Endometrial microvascular endothelial cells (primary cell): ENCODE data around the gene APBB1IP. TPM values are rescaled to one million over a fixed set of nuclear protein-coding genes. Genes with fewer than 3 reads are reported as not detected.
"Not testable (repeated sequence)": the region's sequence is repeated elsewhere in the genome, so short reads cannot be mapped to it uniquely, and the experiment has no call there.

Experiments used
- in situ Hi-C: cut with HindIII; loops from 2 replicates; pipeline ENCODE4 v1.10.0; 2017; ENCODE audit warnings: low sequenced_read_pairs, low pct_unique_long_range_greater_than_20kb; ENCODE audit errors: inconsistent ontology term
- total RNA-seq: library from RNA; depleted of rRNA; stranded (reverse); fragments of >200 nt; gene quantifications from one replicate; pipeline ENCODE4 v1.2.3, GENCODE V29; 2015; ENCODE audit errors: inconsistent ontology term

The APBB1IP gene
- total RNA-seq, 1 donor from 2014 or later: not detected

DNA sequence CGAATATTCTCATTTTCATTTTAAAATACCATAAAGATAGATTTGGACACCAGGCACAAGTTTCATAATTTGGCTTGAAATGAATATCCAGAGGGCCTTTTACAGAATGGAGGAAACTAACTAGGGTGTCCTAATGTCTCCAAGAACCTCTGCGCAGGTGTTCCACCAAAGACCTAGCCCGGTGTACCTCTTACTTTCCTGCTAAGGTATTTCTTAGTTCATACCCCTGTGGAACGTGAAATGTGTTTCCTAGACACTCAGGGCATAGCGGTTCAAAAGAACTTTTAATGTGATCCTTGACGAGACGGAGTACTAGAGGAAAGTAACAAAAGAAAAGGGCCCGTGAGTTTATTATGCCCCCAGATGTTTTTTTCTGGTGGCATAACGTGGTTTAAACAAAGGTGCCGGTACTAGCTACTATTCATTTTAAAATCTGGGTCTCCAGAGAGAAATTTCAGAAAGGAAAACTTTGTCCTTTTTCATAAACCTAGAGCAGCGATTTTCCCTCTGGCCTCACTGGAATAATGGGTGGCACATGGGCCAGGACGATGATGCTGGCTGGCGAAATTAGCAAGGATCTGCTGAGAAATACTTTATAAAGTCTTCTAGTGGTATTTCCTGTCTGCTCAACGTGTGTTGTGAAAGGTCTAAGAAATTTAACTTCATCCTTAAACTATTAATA, 1.4 kb downstream of the APBB1IP start:
- in situ Hi-C loops: no loop called here

DNA sequence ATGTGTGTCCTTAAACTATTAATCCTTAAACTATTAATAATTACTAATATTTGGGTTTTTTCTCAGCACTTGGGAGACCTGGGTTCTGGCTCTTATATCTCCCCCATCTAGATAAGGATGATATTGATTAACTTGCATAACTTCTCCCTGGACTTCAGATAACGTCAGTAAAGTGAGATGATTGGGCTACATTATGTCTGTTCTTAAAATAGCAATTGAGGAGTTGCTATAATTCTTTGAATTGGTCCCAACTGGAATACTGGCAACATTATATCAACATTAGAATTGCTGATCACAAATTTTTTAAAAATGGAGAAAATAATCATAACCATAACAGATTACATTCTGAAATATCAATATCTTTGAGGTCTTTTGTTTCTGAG, 1.9 kb downstream of the APBB1IP start:
- in situ Hi-C loops: no loop called here

DNA sequence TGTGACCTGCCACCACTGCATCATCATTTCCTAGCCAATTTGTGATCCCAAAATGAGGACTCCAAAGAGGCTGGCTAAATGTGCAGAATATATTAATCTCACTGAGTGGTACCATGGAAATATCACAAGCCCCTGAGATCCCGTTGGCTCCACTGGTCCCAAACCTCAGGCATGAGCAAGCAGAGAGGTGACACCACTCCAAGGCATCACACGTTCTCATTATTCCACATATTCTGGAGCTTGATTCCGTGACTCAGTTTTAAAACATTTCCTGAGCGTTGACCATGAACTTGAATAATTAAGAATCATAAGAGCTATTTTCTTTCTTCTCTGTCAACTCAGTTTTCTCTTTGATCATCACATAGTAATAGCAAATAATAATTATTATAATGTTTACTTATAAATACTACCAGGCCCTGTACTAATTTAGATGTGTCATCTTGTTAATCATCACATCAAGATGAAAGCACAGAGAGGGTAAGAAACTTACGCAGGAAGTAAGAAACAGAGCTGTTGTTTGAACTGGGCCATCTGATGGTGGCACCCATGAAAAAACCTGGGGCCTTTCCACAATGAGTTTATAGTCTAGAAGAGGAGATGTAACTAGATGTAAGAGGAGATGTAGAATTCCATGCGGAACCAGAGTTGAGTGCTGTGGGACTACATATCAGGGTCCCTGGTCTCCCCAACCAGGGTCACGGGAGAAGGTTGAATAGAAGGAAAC, 3.5 kb downstream of the APBB1IP start:
- in situ Hi-C loops: no loop called here

DNA sequence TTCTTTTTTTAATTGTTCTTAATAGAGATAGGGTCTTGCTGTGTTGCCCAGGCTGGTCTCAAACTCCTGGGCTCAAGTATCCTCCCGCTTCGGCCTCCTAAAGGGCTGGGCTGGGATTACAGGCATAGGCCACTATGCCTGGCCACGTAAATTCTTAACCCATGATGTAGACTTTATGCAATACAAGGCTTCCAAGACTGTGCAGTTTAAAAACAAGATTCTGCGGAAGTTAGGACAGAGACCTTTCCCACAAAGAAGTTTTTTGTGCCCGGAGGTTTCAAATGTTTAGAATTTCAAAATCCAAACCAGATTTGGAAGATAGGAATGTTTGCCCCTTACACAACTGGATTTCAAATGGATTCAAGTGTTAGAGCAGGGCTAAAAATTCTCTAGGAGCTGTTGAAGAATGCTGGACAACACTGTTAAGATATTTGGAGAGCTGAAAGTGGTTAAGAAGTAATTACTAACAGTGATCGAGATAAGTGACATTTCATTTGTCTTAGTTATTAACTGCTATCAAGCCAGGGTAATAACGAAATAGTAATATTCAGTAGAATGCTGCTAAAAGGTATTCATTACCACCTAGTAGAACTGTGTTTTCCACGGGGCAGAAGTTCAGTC, 7.4 kb downstream of the APBB1IP start:
- in situ Hi-C loops: no loop called here

DNA sequence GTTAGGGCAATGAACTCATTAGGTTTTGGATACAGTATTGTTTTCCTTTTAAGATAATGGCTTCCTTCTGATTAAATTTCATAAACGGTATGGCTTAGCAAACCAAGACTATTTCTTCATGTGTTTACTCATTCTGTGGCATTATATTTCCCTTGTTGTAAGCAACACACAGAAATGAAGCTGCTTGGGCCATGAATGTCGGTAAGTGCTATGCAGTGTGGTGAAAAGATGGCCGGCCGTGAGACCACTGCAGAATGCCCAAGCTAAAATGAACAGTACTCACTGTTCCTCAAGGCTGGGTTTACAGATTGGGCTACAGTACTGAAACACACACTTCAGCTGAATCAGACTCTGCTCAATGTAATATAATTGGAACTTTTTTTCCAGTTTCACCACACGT, 8.1 kb downstream of the APBB1IP start:
- in situ Hi-C loops: no loop called here

DNA sequence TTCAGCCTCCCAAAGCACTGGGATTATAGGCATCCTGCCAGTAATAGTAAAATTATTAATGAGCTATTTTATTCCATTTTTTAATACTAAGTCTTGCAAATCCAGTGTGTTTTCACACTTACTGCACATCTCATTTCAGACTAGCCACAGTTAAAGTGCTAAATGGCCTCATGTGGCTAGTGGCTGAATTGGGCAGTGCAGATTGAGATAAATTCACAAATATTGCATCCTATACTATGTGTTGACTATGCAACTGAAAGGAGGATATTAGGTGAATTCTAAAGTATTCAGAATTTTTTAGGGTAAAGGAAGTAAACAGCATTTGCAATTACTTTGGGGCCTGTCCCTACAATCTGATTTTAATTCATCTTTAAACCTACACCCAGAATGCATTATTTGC, 10.2 kb downstream of the APBB1IP start:
- in situ Hi-C loops: no loop called here

DNA sequence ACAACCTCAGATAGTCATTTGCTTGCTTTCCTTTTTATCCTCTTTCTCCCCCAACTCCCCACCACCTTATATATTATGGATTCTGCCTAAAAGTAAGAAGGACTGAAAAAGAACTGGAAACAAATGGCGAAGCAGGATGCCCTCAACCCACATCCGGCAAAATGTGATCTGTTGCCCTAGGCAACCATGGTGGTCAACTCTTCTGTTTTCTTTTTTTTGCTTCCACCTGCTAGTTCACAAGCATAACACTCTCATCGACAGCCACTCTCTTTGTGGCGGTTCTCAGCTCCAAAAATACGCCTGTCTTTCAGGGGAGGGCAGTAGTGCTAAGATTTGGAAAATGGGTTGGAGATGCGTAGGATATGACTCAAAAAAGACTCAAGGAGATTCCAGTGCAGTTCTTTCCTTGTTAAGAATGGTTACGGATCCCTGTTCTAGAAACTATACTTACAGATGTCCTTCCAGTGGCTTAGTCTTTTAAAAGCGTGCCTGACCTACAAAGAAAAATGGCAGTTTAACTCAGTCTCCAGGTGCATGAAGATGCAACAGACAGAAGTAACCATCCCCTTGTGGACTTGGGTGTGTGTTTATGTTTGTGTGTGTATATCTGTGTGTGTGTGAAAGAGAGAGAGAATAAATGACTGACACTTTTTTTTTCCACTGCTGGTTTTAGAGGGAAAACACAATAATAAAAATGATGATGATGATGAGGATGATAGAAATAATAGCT, 10.7 kb downstream of the APBB1IP start:
- in situ Hi-C loops: no loop called here

DNA sequence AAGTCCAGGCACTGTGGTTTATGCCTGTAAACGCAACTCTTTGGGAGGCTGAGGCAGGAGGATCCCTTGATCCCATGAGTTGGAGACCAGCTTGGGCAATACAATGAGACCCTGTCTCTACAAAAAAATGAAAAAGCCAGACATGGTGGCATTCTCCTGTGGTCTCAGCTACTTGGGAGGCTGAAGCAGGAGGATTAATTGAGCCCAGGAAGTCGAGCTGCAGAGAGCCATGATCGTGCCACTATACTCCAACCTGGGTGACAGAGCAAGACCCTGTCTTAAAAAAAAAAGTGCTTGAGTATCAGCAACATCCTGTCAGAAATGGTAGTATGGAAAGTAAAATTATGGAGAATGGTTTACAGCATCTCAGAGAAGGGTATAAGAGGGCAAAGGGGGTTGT, 11.6 kb downstream of the APBB1IP start:
- in situ Hi-C loops: no loop called here

DNA sequence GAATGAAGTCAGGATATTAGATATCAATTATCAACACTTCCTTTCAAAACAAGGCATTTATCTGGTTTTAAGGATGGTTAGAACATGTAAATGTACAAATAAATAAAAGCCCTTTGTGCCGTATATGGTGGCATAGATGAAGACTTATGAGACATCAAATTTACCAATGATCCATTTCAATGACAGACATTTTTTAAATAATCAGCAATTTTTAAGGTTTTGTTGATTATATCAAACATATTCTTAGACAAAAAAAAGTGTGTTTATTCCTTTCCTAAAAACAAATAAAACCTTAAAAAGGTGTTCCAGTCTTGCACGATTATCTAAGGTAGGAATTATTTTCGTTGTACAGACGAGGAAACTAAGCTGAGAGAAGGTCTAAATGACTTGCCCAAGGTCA, 13.8 kb downstream of the APBB1IP start:
- in situ Hi-C loops: no loop called here

DNA sequence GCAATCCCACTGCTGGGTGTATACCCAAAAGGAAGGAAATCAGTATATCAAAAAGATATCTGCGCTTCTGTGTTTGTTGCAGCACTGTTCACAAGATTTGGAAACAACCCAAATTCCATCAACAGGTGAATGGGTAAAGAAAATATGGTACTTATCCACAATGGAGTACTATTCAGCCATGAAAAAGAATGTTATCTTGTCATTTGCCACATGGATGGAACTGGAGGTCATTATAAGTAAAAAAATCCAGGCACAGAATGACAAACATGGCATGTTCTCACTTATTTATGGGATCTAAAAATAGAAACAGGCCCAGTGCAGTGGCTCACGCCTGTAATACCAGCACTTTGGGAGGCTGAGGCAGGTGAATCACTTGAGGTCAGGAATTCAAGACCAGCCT, 15.7 kb downstream of the APBB1IP start:
- in situ Hi-C loops: no loop called here

DNA sequence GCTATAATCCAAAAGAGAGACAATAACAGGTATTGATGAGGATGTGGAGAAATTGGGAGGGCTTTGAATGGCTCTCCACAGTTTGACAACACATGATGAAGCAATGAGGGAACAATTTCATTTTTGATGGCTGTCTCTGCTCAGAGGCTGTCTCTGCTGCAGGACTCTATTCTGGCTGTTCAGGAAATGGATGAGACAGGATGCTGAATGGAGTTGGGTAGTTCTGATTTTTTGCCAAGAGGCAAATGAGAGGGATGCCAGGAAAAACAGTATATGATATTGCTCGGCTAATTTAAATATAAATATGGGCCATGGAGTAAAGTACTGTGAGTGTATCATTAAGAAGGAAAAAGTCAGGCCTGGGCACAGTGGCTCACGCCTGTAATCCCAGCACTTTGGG, 16.8 kb downstream of the APBB1IP start:
- in situ Hi-C loops: no loop called here

DNA sequence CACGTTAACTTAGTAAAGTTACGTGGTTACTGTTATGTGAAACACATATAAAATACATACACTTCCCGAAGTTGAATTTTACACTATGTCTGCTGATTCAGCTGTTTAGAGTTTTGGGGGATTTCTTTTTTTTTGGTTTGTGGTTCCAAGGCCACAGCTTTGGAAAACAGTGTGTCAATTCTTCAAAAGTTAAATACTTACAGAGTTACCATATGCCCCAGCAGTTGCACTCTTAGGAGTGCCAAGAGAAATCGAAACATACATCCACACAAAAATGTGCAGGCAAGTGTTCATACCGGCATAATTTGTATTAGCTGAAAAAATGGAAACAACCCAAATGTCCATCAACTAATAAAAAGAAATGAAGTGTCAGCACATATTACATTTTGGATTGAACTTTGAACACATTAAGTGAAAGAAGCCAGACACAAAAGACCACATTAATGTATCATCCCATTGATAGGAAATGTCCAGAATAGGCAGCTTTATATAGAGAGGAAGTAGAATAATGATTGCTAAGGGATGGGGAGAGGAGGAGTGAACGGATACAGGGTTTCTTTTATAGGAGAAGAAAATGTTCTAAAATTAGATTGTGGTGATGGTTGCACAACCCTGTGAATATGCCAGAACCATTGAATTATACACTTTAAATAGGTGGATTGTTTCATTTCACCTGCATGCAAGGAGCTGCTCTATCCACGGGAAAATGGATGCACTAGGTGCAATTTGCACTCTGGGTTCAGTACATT, 17.6 kb downstream of the APBB1IP start:
- in situ Hi-C loops: no loop called here

DNA sequence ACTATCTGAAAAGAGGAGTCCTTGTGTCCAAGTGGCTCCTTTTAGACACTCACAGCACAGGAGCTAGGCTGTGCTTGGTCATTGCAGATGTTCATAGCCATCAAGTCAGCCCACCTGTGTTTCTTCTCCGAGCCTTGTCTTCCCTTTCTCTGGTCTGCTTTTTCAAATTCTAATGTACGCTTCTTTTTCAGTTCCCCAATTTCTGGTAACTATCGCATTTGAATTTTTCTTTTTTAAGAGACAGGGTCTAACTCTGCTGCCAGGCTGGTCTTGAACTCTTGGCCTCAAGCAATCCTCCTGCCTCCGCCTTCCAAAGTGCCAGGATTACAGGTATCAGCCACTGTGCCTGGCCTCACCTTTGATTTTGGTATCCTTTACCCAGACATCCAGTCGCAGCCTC, 18.9 kb downstream of the APBB1IP start:
- in situ Hi-C loops: no loop called here

DNA sequence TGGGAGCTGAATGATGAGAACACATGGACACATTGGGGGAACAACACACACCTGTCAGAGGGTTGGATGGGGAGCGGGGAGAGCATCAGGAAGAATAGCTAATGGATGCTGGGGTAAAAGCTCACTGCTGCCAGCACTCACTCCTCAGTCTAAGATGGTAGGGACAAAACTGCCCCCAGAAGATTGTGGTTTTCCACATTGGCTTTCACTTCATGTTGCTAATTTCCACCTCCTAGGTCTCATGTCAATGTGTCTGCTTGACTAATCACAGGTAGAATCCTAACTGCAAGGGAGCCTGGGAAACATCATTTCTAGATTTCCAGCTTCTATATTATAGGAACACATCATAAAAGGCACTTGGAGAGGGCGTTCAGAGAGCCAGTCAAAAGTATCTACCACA, 22.6 kb downstream of the APBB1IP start:
- in situ Hi-C loops: no loop called here

DNA sequence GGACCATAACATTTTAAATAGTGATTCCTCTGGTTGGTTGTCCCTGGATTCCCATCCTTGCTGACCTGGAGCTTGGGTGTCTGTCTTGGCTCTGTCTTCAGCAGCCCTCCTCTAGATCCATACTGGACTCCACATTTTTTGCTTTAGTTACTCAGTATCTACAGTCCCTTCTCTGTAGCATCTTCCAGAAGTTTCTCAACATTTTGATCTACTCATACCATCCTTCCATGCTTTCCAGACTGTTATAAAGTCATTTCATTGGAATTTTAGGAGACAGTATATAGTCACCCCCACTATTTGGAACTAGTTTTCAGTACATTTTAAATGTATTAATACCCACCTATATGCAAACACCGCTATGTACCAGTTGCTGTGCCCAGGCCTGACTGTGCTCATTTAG, 25.8 kb downstream of the APBB1IP start:
- in situ Hi-C loops: no loop called here

DNA sequence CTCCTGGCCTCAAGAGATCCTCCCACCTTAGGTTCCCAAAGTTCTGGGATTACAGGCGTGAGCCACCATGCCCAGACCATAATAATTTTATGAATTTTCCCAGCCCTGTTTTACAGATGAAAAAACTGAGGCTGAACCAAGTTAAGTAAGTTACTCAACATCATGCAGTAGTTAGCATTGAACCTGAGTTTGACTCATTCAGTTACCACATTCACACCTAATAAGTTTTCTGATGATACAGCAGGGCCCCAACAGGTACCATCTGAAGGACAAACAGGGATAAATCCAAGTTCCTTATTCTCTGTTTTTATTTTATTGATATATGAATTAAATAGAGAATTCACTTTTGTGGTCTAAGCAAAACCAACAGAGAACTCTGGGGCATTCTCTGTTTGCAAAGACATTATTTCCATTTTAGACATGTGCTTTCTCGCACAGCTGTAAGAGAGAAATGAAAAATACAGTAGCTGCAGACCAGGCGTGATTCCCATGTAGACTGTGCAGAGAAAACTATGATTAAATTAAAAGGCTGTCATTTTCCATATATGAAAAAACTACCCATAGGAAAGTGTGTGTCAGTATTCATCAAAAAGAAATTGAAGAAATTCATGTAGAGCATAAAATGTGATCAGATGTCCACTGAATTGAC, 26.6 kb downstream of the APBB1IP start:
- in situ Hi-C loops: no loop called here

DNA sequence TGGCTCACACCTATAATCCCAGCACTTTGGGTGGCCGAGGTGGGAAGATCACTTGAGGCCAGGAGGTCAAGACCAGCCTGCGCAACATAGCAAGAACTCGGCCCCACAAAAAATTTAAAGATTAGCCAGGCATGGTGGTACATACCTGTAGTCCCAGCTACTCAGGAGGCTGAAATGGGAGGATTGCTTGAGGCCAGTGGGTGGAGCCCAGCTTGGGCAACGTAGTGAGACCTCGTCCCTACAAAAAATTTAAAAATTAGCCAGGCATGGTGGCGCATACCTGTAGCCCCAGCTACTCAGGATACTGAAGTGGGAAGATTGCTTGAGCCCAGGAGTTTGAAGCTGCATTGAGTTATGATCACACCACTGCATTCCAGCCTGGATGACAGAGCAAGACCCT, 28.4 kb downstream of the APBB1IP start:
- in situ Hi-C loops: not testable (repeated sequence)

DNA sequence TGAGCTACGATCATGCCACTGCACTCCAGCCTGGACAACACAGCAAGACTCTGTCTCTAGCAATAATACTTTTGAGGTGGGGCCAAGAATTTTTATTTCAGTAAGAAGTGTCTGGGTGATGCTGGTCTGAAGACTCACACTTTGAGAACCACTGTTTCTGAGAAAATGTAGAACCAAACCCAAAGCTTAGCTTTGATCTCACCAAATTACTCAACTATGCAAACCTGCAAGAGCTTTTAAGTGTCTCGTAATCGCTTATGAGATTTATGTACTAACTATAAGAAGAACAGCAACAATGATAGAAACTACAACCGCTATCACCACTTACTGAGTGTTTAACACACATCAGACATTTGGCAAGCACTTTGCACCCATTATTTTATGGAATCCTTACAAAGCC, 29.5 kb downstream of the APBB1IP start:
- in situ Hi-C loops: no loop called here

DNA sequence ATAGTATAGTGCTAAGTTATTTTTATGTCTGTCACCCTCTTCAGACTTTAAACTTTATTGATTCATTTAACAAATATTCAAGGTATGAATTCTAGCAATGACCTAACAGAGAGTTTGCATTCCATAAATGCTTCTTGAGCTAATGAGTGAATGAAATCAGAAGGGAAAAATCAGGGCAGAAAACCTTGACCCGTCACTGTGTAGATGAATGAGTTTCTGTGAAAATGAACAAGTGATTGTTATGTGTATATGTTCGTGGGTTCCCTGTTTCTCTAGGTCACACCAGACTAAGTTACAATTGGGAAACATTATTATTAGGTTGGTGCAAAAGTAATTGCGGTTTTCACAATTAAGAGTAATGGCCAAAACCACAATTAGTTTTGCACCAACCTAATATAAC, 30.1 kb downstream of the APBB1IP start:
- in situ Hi-C loops: no loop called here
